ENCODE results near the gene GNAT2.

GRCh38 chr1:109566982-109567381, 52.4 kb downstream of the GNAT2 start:
- TF ChIP-seq L3MBTL2 (conservative IDR thresholded peaks at IDR 0.05): no peak
- no peak for TF ChIP-seq SP1 (IDR thresholded peaks at IDR 0.05)
- no peak for TF ChIP-seq CTBP1 (IDR thresholded peaks at IDR 0.05; ENCODE audit: borderline replicate concordance)
- no peak for TF ChIP-seq FOXM1 (IDR thresholded peaks at IDR 0.05; ENCODE audit: borderline replicate concordance)
- TF ChIP-seq SUZ12 (IDR thresholded peaks at IDR 0.05): no peak
